ENCODE results near the gene ARMH2. TPM values are rescaled to one million over a fixed set of nuclear protein-coding genes. Genes with fewer than 3 reads are reported as not detected.

ARMH2 gene
- total RNA-seq (ENCODE audit: insufficient read depth, low replicate concordance): not detected

GRCh38 chr6:24798740-24799540, at the start of gene ARMH2:
Gene ARMH2, minus strand, starts transcription at chr6:24798917. Its CDS starts 60 bp downstream, at chr6:24798857.
- DNase-seq (ENCODE audit: low spot score): no peak

GRCh38 chr6:24848461-24848860, 49.7 kb upstream of the ARMH2 start:
- no peak for DNase-seq (ENCODE audit: low spot score)

DNA sequence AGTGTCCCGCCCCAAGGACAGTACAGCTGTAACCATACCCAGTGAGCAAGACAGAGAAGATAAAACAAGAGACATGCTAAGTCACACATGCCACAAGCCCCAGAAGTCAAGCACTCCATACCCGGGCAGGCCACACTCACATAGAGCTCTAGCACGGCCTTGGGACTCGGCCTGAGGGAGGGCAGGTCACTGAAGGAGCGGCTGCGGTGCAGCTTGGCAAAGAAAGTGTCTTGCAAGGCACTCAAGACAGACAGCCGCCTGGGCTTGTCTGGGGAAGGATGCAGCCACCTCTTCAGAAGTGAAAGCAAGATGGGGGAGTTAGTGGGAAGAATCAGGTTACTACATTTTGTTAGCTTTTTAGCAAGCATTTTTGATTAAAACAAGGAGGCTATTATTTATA, 48.7 kb upstream of the ARMH2 start:
- DNase-seq (ENCODE audit: low spot score): no peak

GRCh38 chr6:24845578-24845977, 46.9 kb upstream of the ARMH2 start:
- no peak for DNase-seq (ENCODE audit: low spot score)

DNA sequence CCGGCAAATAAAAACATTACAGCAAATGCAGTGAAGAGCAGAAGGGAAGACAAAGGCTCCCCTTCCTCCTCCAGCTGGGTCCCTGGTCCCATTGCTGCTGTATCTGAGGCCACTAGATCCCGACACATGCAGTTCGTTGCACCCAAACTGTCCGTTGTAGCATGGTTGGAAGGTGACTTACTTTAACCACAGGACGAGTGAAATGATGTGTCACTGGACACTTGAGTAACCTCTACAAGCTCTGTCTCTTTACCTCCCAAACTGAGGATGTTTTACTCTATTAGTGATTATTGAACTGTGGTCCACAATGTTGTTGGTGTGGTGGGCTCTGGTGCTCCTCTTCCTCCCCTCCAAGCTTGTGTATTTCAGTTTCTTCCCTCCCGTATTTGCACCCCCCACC, 46.2 kb upstream of the ARMH2 start:
- DNase-seq (ENCODE audit: low spot score): no peak

- DNase-seq (ENCODE audit: low spot score): no peak
These were observed 45.3 kb upstream of the ARMH2 start for GRCh38 chr6:24844061-24844460.

- no peak for DNase-seq (ENCODE audit: low spot score)
These were observed 41.5 kb upstream of the ARMH2 start for GRCh38 chr6:24840187-24840586.

- no peak for DNase-seq (ENCODE audit: low spot score)
These were observed 40.3 kb upstream of the ARMH2 start for GRCh38 chr6:24838994-24839393.

DNA sequence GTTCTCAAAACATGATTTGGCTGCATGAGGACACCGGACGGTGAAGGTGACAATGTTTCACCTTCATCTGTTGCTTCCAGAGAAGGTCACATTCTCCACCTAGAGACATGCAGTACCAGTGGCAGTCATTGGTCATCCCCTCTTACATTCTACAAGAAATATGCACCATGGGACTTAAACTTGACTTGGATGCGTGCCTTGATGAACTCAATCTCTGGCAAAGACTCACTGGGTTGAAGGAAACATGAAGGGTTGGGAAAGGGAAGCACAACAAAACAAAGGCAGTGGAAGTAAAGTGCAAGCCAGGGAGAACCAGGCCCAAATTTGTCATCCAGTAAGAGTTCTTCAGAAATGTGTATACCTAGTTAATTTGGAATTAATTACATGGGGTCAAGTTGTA, 39.4 kb upstream of the ARMH2 start:
- no peak for DNase-seq (ENCODE audit: low spot score)

DNA sequence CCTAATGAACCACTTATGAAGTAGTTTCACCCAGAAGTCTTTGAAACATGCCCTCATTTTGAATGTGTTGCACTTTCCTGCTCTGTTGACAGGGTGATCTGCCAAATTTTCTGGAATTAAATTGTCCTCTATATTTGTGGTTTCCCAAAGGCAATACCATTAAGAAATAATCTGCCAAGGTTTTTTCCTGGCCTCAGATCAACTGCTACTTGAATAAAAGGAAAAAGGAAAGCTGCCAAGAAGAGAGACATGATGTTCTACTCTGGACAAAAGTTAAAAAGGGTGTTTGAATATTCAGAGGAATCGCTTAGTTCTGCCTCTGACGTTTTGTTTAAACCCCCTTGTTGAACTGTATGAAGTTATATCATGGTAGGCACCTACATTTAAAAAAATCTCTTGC, 37.4 kb upstream of the ARMH2 start:
- DNase-seq (ENCODE audit: low spot score): no peak

DNA sequence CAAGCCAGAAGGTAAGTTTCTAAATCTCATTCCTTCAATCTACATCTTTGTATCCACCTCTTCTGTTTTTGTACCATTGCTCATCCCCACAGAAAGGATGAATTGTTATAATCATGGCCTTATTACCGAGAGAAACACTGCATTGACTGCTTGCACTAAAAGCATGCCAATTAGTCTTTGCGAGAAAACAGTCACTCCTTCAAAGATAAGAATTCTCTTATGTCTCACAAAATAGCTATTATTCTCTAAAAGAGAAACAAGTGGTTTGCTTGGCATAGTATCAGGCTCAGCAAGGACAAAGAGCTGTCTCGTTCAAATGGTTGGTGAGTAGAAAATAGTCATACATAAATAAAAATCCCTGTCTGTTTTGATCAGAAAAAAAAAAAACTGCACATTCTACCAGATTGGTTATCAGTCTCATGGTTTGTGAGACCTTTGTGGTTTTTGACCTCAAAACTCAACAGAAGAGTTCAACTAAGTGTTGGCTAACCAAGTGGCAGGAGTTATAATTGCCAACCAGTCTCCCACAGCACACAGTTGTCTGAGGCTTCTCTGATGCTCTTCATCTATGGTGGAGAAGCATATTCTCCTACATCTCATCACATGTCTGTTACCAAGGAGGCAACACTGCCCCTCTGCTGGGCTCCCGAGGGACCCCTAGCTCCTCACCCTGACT, 35.1 kb upstream of the ARMH2 start:
- DNase-seq (ENCODE audit: low spot score): no peak

DNA sequence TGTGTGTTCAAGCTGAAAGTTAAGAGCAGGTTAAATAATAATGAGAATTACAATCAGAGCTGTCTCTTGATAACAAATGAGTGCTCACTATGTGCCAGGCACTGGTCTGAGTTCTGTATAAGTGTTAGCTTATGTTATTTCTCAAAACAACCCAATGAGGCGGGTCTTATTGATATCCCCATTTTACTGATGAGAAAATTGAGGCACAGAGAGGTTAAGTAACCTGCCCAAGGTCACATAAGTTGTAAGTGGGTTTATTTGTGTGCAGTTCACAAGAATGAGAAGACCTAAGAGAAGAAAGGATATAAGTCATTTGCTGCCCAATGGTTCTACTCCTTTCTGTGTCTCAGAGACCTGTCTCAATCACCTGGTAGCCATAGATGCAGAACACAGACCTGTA, 34.1 kb upstream of the ARMH2 start:
- no peak for DNase-seq (ENCODE audit: low spot score)

- DNase-seq (ENCODE audit: low spot score): no peak
These were observed 33.3 kb upstream of the ARMH2 start for GRCh38 chr6:24831771-24832716.

GRCh38 chr6:24829657-24830056, 30.9 kb upstream of the ARMH2 start:
- no peak for DNase-seq (ENCODE audit: low spot score)

DNA sequence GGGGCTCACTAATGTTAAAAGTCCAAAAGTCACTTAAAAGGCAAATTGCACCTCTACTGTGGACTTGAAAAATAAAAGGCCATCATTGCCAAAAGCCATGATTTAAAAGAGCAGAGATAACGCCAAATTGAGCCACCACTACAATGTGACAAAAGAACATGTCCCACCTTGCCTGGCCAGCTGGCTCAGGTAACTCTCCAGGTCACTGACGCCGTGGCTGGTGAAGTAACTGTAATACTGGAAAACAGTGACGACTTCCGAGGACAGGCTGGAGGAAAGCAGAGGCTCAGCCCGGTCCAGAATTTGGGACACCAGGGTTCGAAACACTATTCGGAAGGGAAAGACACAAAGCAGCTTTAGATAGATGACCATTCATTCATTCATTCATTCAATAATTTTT, 29.3 kb upstream of the ARMH2 start:
- DNase-seq (ENCODE audit: low spot score): no peak

DNA sequence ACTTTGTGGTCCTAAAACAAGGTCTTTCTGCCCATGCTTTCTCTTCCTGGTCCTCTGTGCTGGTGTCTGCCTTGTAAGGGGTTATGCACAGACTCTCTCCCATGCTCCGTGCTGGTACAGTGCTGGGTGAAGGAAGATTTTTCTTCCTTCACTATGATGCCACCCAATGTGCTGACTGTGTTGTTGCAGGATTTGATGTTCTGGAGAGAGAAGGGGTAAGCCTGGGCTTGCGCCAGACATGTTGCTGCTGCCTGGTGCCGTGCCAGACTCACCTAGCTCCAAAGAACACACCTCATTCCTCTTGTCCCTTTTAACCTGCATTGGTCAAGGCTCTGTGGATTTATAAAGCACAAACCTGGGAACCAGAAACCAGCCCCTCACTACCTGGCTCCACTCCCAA, 28.4 kb upstream of the ARMH2 start:
- no peak for DNase-seq (ENCODE audit: low spot score)

DNA sequence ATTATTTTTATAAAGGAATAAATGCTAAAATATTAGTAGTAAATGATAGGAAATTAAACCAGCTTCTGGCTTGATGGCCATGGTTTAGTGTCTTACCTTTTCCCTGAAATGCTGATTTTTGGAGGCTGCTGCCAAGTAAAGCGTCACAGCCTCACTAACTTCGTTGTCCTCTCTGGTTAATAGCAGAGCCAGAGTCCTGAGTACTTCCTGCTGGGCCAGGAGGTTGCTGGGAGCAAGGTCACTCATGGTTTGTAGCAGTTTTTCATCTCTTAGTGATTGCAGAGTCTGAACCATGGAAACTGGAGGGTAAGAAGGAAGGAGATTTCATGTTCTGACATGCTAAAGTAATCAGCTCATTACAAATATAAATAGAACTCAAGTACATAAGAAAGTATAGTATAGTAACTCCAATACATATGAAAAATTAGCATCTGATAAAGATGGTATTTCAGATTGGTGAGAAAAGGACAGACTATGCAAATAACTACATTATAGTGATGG, 26.5 kb upstream of the ARMH2 start:
- no peak for DNase-seq (ENCODE audit: low spot score)

DNA sequence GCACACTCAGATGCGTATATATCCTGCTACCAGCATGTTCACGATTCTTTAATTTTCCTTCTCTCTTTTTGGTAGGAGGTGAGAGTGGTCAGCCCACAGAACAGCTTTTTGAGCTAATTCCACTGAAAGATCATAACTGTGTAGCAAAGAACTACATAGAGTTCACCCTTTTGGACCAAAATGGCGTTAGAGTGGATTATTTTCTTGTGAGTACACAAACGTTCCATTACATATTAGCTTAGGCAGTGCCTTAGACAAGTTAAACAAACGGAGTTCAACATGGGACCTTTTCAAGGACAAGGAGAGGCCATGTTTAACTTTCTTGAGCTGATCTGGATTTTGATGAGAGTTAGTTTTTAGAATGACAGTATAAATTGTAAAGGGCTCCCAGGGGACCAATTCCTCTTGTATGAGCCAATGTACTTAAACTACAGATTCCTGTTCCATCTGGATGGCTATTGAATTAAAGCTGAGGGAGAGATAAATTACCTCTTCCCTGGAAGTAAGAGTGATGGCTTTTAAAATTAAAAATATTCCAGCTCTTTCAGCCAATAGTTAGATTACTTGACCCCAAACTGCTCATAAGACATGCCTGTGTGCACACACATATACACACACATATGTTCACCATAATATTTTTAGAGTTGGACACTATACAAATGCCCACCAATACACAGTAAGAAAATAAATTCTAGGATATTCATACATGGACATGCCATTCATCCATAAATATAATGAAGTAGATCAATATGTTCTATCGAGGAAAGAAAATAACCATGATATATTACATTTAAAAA, 25.6 kb upstream of the ARMH2 start:
- DNase-seq (ENCODE audit: low spot score): no peak

GRCh38 chr6:24823185-24823584, 24.5 kb upstream of the ARMH2 start:
- DNase-seq (ENCODE audit: low spot score): no peak

DNA sequence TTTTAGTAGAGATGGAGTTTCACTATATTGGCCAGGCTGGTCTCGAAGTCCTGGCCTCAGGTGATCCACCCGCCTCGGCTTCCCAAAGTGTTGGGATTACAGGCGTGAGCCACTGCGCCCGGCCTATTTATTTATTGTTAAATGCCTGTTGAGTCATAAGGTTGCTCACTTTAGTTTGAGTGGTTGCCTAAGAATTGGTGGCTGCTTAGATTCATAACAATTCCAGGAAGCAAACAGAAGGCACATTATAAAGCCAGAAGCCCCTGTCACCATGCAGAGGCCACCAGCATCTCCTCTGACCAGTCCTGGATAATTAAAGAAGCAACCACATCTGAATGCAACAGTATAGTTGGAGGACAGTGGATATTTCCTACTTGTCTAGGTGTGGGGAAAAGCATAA, 24.0 kb upstream of the ARMH2 start:
- no peak for DNase-seq (ENCODE audit: low spot score)

DNA sequence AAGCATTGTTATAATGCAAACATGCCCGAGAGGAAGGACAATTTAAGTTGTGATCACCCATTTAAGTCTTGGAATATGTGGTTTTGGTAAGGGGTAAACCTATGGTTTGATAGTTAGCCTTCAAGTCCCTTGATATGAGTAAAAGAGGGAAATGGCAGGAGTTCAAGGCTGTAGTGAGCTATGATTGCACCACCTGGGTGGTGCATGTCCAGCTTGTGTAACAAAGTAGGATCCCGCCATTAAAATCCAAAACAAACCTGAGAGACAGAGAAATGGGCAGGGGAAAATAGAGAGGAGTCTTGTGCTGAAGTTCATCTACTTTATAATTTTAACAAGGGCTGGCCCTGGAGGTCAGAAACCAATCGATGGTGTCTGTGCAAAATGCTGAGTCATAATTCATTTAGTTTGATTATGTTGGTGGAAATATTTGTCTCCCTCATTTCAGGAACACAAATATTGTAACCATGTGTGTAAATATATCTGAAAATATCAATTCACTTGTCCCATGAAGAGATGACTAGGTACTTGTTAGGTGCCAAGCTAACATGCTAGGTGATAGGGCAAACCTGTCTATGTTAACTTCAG, 23.2 kb upstream of the ARMH2 start:
- DNase-seq (ENCODE audit: low spot score): no peak
